ENCODE measurements around the gene RNF220.
A peak's percentile ranks its signal among the peaks of the same experiment; 100 is the strongest.
"Not testable (repeated sequence)": the region's sequence is repeated elsewhere in the genome, so short reads cannot be mapped to it uniquely, and the experiment has no call there.

RNF220 gene

DNA sequence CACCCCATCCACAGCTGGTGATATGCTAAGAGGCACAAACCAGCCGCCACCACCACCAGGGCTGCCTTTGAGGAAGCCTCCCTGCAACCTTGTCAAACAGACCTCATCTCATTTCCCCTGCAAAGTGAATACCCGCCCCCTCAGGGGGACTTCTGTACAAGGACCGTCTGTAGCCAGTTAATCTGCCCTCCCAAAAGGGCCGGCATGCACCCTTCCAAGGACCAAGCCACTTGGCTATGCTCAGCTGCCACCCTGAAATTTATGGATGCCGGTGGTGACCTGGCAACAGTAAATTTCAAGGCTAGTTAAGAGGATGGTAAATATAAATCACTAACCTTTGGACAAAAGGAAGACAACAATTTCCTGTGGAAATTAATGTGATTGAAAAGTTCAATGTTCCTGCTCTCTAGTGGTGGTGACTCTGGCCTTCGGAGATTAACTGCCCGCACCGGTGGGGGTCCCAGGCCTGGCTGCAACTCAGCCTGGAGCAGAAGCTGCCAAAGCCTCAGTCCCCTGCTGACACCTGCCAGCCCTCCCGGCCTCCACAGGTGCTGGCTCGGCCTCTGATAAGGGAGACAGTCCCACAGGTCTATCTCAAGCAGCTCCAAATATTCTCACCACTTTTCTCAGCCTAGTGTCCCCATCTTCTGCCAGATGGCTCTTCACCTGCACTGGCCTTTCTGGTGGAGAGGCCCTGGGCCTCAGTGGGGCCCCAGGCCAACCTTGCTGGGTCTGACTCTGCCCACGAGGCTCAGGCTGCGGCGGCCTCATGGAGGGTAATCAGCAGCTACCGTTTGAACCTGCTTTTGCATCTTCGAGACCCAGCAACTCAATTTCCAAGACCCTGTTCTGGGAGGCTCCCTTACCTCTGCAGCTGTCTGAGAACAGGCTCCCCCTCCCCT is 257.0 kb downstream of the RNF220 start:
- DNase-seq: no peak

GRCh38 chr1:44662683-44663030 is 257.6 kb downstream of the RNF220 start:
- DNase-seq: no peak

- DNase-seq: no peak
Observed at GRCh38 chr1:44663417-44663816, 258.4 kb downstream of the RNF220 start.

GRCh38 chr1:44664730-44665370 is 259.8 kb downstream of the RNF220 start:
- DNase-seq: no peak

DNA sequence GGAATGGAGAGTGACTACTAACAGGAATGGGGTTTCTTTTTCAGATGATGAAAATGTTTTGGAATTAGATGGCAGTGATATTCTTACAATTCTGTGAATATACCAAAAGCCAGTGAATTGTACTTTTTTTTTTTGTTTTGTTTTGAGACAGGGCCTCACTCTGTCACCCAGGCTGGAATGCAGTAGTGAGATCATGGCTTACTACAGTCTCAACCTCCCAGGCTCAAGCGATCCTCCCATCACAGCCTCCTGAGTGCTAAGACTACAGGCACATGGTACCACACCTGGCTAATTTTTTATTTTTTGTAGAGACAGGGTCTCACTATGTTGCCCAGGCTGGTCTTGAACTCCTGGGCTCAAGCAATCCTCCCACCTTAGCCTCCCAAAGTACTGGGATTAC is 261.7 kb downstream of the RNF220 start:
- DNase-seq: not testable (repeated sequence)

DNA sequence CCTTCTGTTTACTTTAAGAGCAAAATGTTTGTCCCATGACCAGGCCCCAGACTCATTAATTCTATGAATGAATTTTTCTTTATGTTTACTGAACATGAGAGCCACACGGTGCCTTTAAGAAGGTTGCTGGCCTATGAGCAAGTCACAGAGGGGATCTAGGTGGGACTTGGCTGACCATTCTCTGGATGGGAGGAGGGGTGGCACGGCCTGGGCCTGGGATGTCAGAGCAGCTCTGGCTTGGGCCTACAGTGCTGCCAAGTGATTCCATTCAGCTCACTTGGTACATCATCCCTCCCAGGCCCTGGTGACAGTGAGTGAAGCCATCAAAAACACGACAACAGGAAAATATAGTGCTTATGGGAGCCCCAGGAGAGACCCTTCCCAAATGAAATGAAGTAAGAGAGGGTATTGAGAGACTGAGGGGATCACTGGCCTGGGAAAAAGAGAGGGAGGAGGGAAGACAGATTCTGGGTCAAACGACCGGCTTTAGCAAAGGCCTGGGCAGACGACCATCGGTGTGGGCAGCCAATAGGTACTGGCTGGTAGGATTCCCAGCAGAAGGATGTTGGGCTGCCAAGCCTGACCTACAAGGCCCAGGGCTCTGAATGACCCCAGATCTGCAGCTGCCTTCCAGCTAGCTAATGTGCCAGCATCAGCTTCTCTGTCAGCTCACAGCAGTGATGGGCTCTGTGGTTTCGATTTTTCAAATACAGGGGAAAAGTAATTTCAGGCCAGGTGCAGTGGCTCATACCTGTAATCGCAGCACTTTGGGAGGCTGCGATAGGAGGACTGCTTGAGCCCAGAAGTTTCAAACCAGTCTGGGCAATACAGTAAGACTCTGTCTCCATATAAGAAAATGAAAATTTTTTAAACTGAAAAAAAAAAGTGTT is 265.9 kb downstream of the RNF220 start:
- DNase-seq: no peak

- peak; percentile 50 for DNase-seq
Observed at GRCh38 chr1:44672254-44672955, 267.4 kb downstream of the RNF220 start.

DNA sequence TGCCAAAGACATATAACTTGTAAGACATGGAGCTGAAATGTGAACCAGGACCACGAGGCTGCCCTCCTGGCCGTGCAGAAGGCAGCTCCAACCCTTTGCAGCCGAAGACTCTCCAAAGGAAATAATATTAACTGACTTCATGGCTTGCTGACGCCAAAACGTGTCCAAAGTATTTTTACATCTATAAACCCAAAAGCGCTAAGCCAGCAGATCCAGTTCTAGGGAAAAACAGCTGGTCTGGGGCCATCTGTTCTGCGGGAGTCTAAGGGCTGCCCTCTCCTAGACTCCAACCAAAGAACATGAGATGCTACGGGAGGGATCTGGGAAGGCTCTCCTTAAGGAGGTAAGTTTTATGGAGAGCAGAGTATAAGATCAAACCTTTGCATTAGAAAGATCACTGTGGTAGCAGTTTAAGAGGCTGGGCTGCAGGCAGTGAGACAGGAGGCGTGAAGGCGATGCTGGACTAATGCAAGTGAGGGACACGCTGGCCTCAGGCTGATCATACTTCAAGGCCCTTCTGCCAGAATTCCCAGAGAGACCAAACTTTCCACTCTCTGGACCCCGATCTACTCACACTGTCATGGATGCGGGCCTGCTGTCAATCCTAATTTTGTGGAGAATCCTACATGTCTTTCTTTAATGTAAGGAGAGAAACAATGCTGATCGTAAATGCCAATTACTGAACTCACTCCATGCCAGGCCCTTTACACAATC is 268.1 kb downstream of the RNF220 start:
- DNase-seq: no peak

- DNase-seq: no peak
Observed at GRCh38 chr1:44673675-44674112, 268.6 kb downstream of the RNF220 start.

DNA sequence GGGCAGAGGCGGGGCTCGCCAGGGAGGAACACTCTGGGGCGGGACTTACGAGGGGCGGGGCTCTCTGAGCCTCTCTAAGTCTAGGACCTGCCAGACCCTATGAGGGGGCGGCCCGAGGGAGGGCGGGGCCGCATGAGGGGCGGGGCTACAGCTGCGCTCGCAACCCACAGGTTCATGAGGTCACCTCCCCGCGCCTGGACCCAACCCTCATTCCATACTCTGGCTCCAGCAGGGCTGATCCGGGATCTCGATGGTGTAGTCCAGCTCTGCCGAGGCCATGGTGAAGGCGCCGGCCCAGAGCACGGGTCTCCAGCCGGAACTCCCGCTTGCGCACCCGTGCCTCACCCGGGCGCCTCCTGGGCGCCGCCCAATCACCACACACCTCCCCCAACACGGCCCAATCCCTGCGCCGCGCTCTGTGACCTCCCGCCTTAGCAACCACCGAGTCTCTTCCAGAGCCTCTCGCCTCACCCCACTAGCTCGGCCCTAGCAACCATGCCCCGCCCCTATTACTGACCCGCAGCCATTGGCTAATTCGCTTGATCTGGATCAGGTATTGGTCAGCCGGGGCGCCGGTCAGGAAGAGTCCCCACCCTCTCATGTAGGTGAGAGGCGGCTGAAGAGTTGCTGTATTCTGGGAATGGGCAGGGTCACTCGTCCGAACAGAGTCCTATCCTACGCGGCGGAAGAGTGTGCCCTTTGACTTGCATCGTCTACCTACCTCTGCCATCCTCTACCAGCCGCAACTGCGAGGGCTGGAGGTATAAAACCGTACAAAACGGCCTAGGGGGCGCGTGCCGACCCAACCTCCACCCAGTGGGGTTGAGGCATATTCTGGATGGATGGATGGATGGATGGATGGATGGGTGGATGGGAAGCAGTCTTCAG is 269.3 kb downstream of the RNF220 start, which contains the start of the genes ARMH1 and TMEM53:
Gene ARMH1 (plus strand): TSS at position 602 of the 888 bp plus-strand sequence. CDS start 14,984 bp downstream, outside the sequence.
Gene TMEM53 (minus strand): TSS at position 369 of the 888 bp plus-strand sequence. CDS start 90 bp downstream, at position 279.
- peak; percentile 99 for DNase-seq

GRCh38 chr1:44675186-44675585 is 270.1 kb downstream of the RNF220 start:
- DNase-seq: no peak

DNA sequence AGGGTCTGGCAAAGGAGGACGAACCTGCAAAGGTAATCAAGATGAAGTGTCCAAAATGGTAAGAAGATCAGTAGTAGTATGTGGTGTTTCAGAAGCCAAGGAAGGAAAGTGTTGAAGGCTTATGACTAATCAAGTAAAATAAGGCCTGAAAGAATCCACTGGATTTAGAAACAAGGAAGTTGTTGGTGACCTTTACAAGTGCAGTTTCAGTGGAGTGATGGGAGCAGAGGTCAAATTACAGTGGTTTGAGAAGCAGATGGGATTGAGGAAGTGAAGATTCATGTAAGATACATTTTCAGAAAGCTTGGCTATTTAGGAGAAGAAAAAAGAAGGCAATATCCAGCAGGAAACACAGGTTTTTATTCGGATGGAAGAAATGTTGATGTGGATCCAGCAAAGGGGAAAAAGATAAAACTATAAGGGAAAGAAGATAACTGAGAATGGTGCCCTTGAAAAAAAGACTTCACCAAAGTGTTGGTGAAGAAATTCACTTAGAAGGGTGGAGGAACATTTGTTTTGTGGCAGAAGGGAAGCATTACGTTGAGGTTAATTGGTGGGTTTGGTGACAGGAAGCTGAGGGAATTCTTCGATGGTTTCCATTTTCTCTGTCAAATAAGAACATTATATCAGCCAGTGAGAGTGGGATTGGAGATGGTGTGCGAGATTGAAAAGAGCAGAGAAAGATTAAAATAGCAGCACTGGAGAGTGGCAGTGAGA is 271.6 kb downstream of the RNF220 start:
- DNase-seq: no peak

- no peak for DNase-seq
Observed at GRCh38 chr1:44677201-44677766, 272.2 kb downstream of the RNF220 start.

- no peak for DNase-seq
Observed at GRCh38 chr1:44678120-44678519, 273.1 kb downstream of the RNF220 start.

GRCh38 chr1:44678626-44679025 is 273.6 kb downstream of the RNF220 start:
- no peak for DNase-seq

DNA sequence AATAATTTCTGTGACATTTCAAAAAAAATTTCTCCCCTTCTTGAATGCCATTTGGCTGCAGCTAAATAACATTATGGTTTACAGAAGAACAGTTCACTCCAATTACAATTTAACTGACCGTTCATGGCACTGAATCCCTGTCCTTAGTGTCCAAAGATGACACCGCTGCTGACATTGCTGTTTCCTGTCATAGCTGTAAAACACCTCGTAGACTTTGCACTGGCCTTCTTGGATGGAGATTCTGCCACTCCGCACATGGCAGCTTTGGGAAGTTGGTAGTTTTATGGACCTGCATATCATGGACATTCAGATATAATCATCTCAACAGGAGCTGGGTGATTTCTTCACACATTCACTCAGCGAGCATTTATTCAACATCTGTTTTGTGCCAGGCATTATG is 274.4 kb downstream of the RNF220 start:
- DNase-seq: no peak

GRCh38 chr1:44681905-44682882 is 277.1 kb downstream of the RNF220 start:
- no peak for DNase-seq

DNA sequence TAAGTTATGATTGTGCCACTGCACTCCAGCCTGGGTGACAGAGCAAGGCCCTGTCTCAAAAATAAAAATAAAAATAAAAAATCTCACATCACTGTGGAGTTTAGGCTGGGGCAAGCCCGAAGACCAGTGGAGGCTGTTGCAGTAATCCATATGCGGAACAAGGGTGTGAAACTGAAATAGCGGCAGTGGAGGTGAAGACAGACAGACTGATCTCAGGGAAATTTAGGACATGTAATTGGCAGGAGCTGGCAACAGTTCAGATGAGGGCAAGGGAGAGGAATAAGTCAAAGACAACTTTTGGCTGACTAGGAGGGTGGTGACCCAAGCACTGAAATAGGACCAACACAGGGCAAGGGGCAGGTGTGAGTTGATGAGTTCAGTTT is 277.8 kb downstream of the RNF220 start:
- no peak for DNase-seq

Data from right hindlimb (tissue), 1 donor.